Liver (tissue), 9 donors: ENCODE results near the gene TH. TPM values are rescaled to one million over a fixed set of nuclear protein-coding genes. Genes with fewer than 3 reads are reported as not detected.
A peak's percentile ranks its signal among the peaks of the same experiment; 100 is the strongest.

ENCODE experiments used
- DNase-seq: peaks from one replicate; pipeline ENCODE4 v3.0.0-alpha.2; 2017; ENCODE audit warnings: low spot score
- H3K27ac ChIP-seq, 2 donors: one replicate each; pipeline ENCODE4 v1.7.0; 2013; ENCODE audit warnings: inconsistent platforms in 2 of 2, low read length in 2 of 2, control low read depth in 1 of 2, low read depth in 1 of 2, mild to moderate bottlenecking in 1 of 2
- H3K27me3 ChIP-seq, 4 donors: one replicate each; pipeline versions ENCODE4 v1.6.1 to v1.7.0; 2013; ENCODE audit warnings: low read length in 3 of 4, inconsistent platforms in 1 of 4, mild to moderate bottlenecking in 1 of 4, moderate library complexity in 1 of 4; ENCODE audit not compliant: control insufficient read depth in 4 of 4, insufficient read depth in 4 of 4
- H3K36me3 ChIP-seq, 4 donors: one replicate each; pipeline versions ENCODE4 v1.6.1 to v1.7.0; 2013; ENCODE audit warnings: low read length in 3 of 4, mild to moderate bottlenecking in 3 of 4, low read depth in 1 of 4, moderate library complexity in 1 of 4; ENCODE audit not compliant: control insufficient read depth in 4 of 4, insufficient read depth in 3 of 4
- H3K4me1 ChIP-seq, 4 donors: one replicate each; pipeline versions ENCODE4 v1.6.1 to v1.7.0; 2013; ENCODE audit warnings: low read length in 3 of 4, mild to moderate bottlenecking in 3 of 4, moderate library complexity in 1 of 4; ENCODE audit not compliant: control insufficient read depth in 4 of 4, insufficient read depth in 4 of 4
- H3K4me3 ChIP-seq, 3 donors: one replicate each; pipeline versions ENCODE4 v1.6.1 to v1.7.0; 2013; ENCODE audit warnings: low read length in 3 of 3, control low read depth in 1 of 3, low read depth in 1 of 3, mild to moderate bottlenecking in 1 of 3
- H3K9ac ChIP-seq, 2 donors: one replicate each; pipeline ENCODE4 v1.7.0; 2013; ENCODE audit warnings: low read length in 2 of 2, mild to moderate bottlenecking in 2 of 2, moderate library complexity in 2 of 2, control low read depth in 1 of 2, low read depth in 1 of 2
- H3K9me3 ChIP-seq, 4 donors: one replicate each; pipeline versions ENCODE4 v1.6.1 to v1.7.0; 2013; ENCODE audit warnings: low read length in 3 of 4; ENCODE audit not compliant: control insufficient read depth in 4 of 4
- CTCF ChIP-seq: fragments of 150-350 bp; IDR thresholded peaks from 2 replicates; pipeline ENCODE4 v1.5.1; 2017; ENCODE audit warnings: improper control_type of control experiment, low read depth, low read length; ENCODE audit not compliant: missing input control
- EGR1 ChIP-seq, 2 donors: IDR thresholded peaks; 2 replicates each; pipeline ENCODE4 v1.6.1; 2016 to 2018; ENCODE audit warnings: antibody characterized with exemption in 2 of 2, low read depth in 2 of 2
- FOXA1 ChIP-seq: IDR thresholded peaks from 2 replicates; pipeline ENCODE4 v1.6.1; 2016; ENCODE audit warnings: antibody characterized with exemption
- FOXA2 ChIP-seq: IDR thresholded peaks from 2 replicates; pipeline ENCODE4 v1.6.1; 2016; ENCODE audit warnings: antibody characterized with exemption
- GABPA ChIP-seq, 2 donors: IDR thresholded peaks in 1 of 2; conservative IDR thresholded peaks in 1 of 2; 2 replicates each; pipeline ENCODE4 v1.6.1; 2016; ENCODE audit warnings: antibody characterized with exemption in 2 of 2, mild to moderate bottlenecking in 1 of 2, moderate library complexity in 1 of 2
- HNF4A ChIP-seq, 2 donors: conservative IDR thresholded peaks; 2 replicates each; pipeline ENCODE4 v1.6.1; 2016; ENCODE audit warnings: antibody characterized with exemption in 2 of 2, mild to moderate bottlenecking in 2 of 2
- HNF4G ChIP-seq: IDR thresholded peaks from 2 replicates; pipeline ENCODE4 v1.6.1; 2016; ENCODE audit warnings: antibody characterized with exemption
- JUND ChIP-seq, 2 donors: IDR thresholded peaks; 2 replicates each; pipeline ENCODE4 v1.6.1; 2016; ENCODE audit warnings: antibody characterized with exemption in 2 of 2
- NR2F2 ChIP-seq: IDR thresholded peaks from 2 replicates; pipeline ENCODE4 v1.6.1; 2016; ENCODE audit warnings: antibody characterized with exemption
- RAD21 ChIP-seq, 2 donors: IDR thresholded peaks; 2 replicates each; pipeline ENCODE4 v1.6.1; 2016; ENCODE audit warnings: antibody characterized with exemption in 2 of 2, mild to moderate bottlenecking in 2 of 2
- RXRA ChIP-seq, 2 donors: IDR thresholded peaks; 2 replicates each; pipeline ENCODE4 v1.6.1; 2017 to 2018; ENCODE audit warnings: antibody characterized with exemption in 2 of 2, mild to moderate bottlenecking in 1 of 2
- SP1 ChIP-seq: IDR thresholded peaks from 2 replicates; pipeline ENCODE4 v1.6.1; 2018; ENCODE audit warnings: antibody characterized with exemption, mild to moderate bottlenecking
- TAF1 ChIP-seq: conservative IDR thresholded peaks from 2 replicates; pipeline ENCODE4 v1.6.1; 2016; ENCODE audit warnings: antibody characterized with exemption, mild to moderate bottlenecking
- YY1 ChIP-seq: IDR thresholded peaks from 2 replicates; pipeline ENCODE4 v1.6.1; 2016; ENCODE audit warnings: antibody characterized with exemption, mild to moderate bottlenecking
- WGBS: extraction: QIAGEN DNeasy Blood & Tissue Kit; methylation state at CpG from one replicate; pipeline ENCODE4 v1.1.7; 2013; 5-methylcytosine and 5-hydroxymethylcytosine counted together
- polyA plus RNA-seq, 2 donors: library from polyadenylated mRNA; stranded (reverse) in 1 of 2; unstranded in 1 of 2; fragments of 200-250 nt in 1 of 2; fragments of >200 nt in 1 of 2; fragmentation: Nextera tagmentation in 1 of 2; extraction: Ambion mirVana in 1 of 2; gene quantifications; one replicate each; pipeline versions ENCODE4 v1.2.1 to v1.2.3, GENCODE V29; 2013 to 2015
- total RNA-seq, 2 donors: library from RNA; depleted of rRNA; stranded (reverse); fragments of >200 nt; gene quantifications; one replicate each; pipeline ENCODE4 v1.2.3, GENCODE V29; 2014
- TF ChIP-seq, protein P1 (sequence below): IDR thresholded peaks from 2 replicates; pipeline ENCODE4 v1.6.1; 2016; ENCODE audit warnings: antibody characterized with exemption
- TF ChIP-seq, protein P2 (sequence below): IDR thresholded peaks from 2 replicates; pipeline ENCODE4 v1.6.1; 2016; ENCODE audit warnings: antibody characterized with exemption
- TF ChIP-seq, protein P3 (sequence below): IDR thresholded peaks from 2 replicates; pipeline ENCODE4 v1.6.1; 2016; ENCODE audit warnings: antibody characterized with exemption, mild to moderate bottlenecking
- TF ChIP-seq, protein P4 (sequence below): IDR thresholded peaks from 2 replicates; pipeline ENCODE4 v1.6.1; 2016; ENCODE audit warnings: antibody characterized with exemption
- donor health status: healthy.
- donor health status: healthy.
- donor health status: healthy.
- donor health status: healthy.
- donor health status: healthy.

The TH gene
- total and polyA plus RNA-seq, 4 donors, result 0.13 to 0.24 TPM; not detected in 2

DNA sequence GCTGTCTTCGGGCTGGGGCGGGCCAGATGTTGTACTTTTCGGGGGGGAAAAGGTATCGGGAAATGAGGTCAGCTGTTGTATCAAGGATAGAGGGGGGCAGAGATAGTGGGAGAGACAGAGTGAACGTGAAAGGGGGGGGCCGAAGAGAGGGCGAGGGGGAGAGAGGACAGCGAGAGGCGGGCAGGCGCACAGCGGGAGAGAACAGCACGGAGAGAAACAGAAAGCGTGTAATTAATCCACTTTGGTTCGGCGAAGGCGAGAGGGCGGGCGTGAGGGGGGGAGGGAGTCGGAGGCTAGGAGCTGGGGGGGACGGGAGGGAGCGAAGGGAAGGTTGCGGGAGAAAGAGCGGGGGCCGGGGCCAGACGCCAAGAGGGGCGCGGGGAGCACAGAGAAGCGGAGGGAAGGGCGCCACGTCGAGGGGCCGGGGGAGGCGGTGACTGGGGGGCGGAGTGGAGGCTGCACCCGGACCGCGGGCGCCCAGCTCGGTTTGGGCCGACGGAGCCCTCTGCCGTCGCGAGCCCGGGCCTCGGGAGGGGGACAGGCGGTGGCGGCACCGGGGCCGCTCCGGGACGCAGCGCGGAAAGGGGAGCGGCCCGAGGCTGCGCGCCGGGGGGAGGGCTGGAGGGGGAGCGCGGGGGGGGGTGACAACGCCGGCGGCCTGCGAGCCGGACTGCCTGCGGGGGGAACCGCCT, 33.0 kb downstream of the TH start:
- no peaks in the 10 kb centered on the region for H3K27me3 ChIP-seq
- DNase-seq, result no peak
- H3K27ac ChIP-seq, result peak overlapping the region in 1 of 2 donors; percentile 50
- H3K4me3 ChIP-seq, result peak overlapping the region in 1 of 3 donors; percentile 30
- H3K4me1 ChIP-seq, result peaks cover 15 to 49% (median 33%) of the 10 kb centered on the region in 4 donors
- H3K36me3 ChIP-seq, result peaks cover 7 to 20% (median 13%) of the 10 kb centered on the region in 4 donors
- no peaks in the 10 kb centered on the region for H3K9me3 ChIP-seq
- TF ChIP-seq JUND (IDR thresholded peaks at IDR 0.05) (no peak), HNF4A (conservative IDR thresholded peaks at IDR 0.05) (no peak), GABPA (IDR thresholded peaks at IDR 0.05 in 1 of 2, conservative IDR thresholded peaks at IDR 0.05 in 1 of 2) (no peak), FOXA1 (no peak), FOXA2 (no peak), RXRA (IDR thresholded peaks at IDR 0.05) (no peak), TAF1 (no peak), EGR1 (IDR thresholded peaks at IDR 0.05; ENCODE audit: low read depth in 2 of 2) (no peak), SP1 (no peak), NR2F2 (no peak), YY1 (no peak), RAD21 (IDR thresholded peaks at IDR 0.05) (no peak), HNF4G (no peak), CTCF (no peak)
- TF ChIP-seq, protein P1, sequence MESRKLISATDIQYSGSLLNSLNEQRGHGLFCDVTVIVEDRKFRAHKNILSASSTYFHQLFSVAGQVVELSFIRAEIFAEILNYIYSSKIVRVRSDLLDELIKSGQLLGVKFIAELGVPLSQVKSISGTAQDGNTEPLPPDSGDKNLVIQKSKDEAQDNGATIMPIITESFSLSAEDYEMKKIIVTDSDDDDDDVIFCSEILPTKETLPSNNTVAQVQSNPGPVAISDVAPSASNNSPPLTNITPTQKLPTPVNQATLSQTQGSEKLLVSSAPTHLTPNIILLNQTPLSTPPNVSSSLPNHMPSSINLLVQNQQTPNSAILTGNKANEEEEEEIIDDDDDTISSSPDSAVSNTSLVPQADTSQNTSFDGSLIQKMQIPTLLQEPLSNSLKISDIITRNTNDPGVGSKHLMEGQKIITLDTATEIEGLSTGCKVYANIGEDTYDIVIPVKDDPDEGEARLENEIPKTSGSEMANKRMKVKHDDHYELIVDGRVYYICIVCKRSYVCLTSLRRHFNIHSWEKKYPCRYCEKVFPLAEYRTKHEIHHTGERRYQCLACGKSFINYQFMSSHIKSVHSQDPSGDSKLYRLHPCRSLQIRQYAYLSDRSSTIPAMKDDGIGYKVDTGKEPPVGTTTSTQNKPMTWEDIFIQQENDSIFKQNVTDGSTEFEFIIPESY, result no peak
- TF ChIP-seq, protein P2, sequence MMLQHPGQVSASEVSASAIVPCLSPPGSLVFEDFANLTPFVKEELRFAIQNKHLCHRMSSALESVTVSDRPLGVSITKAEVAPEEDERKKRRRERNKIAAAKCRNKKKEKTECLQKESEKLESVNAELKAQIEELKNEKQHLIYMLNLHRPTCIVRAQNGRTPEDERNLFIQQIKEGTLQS, result no peak
- TF ChIP-seq, protein P3, sequence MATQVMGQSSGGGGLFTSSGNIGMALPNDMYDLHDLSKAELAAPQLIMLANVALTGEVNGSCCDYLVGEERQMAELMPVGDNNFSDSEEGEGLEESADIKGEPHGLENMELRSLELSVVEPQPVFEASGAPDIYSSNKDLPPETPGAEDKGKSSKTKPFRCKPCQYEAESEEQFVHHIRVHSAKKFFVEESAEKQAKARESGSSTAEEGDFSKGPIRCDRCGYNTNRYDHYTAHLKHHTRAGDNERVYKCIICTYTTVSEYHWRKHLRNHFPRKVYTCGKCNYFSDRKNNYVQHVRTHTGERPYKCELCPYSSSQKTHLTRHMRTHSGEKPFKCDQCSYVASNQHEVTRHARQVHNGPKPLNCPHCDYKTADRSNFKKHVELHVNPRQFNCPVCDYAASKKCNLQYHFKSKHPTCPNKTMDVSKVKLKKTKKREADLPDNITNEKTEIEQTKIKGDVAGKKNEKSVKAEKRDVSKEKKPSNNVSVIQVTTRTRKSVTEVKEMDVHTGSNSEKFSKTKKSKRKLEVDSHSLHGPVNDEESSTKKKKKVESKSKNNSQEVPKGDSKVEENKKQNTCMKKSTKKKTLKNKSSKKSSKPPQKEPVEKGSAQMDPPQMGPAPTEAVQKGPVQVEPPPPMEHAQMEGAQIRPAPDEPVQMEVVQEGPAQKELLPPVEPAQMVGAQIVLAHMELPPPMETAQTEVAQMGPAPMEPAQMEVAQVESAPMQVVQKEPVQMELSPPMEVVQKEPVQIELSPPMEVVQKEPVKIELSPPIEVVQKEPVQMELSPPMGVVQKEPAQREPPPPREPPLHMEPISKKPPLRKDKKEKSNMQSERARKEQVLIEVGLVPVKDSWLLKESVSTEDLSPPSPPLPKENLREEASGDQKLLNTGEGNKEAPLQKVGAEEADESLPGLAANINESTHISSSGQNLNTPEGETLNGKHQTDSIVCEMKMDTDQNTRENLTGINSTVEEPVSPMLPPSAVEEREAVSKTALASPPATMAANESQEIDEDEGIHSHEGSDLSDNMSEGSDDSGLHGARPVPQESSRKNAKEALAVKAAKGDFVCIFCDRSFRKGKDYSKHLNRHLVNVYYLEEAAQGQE, result no peak
- TF ChIP-seq, protein P4, sequence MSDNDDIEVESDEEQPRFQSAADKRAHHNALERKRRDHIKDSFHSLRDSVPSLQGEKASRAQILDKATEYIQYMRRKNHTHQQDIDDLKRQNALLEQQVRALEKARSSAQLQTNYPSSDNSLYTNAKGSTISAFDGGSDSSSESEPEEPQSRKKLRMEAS, result no peak
- H3K9ac ChIP-seq, result no peak overlapping the region
- 39% methylated on average over 68 of the region's 68 CpGs for WGBS
